Loucy (cell line): ENCODE measurements around the gene SLC10A3.
"Not testable (repeated sequence)": the region's sequence is repeated elsewhere in the genome, so short reads cannot be mapped to it uniquely, and the experiment has no call there.

Source experiments
- EZH2phosphoT487 ChIP-seq: fragments of 200-600 bp; IDR thresholded peaks from 2 replicates; pipeline ENCODE4 v1.6.1; 2018; ENCODE audit warnings: antibody characterized with exemption, mild to moderate bottlenecking, moderate library complexity, borderline replicate concordance
- TF ChIP-seq, protein P1 (sequence below): fragments of 200-600 bp; sonication (generic); conservative IDR thresholded peaks from 2 replicates; pipeline ENCODE4 v1.5.1; 2014; ENCODE audit warnings: mild to moderate bottlenecking, antibody characterized with exemption, low read length

- TF ChIP-seq, protein P1, sequence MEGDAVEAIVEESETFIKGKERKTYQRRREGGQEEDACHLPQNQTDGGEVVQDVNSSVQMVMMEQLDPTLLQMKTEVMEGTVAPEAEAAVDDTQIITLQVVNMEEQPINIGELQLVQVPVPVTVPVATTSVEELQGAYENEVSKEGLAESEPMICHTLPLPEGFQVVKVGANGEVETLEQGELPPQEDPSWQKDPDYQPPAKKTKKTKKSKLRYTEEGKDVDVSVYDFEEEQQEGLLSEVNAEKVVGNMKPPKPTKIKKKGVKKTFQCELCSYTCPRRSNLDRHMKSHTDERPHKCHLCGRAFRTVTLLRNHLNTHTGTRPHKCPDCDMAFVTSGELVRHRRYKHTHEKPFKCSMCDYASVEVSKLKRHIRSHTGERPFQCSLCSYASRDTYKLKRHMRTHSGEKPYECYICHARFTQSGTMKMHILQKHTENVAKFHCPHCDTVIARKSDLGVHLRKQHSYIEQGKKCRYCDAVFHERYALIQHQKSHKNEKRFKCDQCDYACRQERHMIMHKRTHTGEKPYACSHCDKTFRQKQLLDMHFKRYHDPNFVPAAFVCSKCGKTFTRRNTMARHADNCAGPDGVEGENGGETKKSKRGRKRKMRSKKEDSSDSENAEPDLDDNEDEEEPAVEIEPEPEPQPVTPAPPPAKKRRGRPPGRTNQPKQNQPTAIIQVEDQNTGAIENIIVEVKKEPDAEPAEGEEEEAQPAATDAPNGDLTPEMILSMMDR = not testable (repeated sequence)
- not testable (repeated sequence) for TF ChIP-seq EZH2phosphoT487
Measured at GRCh38 chrX:154501423-154501822, 11.0 kb upstream of the SLC10A3 start.
